Loucy (cell line): ENCODE data around the gene GSE1.

Experiments used
- EZH2phosphoT487 ChIP-seq: fragments of 200-600 bp; IDR thresholded peaks from 2 replicates; pipeline ENCODE4 v1.6.1; 2018; ENCODE audit warnings: antibody characterized with exemption, mild to moderate bottlenecking, moderate library complexity, borderline replicate concordance
- TF ChIP-seq, protein P1 (sequence below): fragments of 200-600 bp; sonication (generic); conservative IDR thresholded peaks from 2 replicates; pipeline ENCODE4 v1.5.1; 2014; ENCODE audit warnings: mild to moderate bottlenecking, antibody characterized with exemption, low read length

DNA sequence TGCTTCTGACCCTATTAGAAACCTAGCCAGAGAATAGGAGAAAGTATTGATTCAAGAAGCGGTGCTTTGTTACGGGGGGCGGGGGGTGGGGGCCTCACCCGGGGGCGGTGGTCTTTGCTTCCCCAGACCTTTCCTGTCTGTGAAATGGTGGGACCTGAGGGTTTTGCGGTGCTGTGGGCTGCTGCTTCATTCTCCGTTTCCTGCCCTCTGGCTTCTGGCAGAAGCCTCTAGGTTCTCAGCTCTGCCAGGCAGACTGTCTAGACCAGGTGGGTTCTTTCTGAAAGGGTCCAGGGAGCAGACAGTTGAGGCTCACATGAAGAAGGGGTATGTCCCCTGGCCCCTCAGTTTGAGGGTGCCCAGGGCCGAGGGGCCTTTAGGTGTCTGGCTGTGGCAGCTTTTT lies 14.0 kb downstream of the GSE1 start:
- TF ChIP-seq, protein P1, sequence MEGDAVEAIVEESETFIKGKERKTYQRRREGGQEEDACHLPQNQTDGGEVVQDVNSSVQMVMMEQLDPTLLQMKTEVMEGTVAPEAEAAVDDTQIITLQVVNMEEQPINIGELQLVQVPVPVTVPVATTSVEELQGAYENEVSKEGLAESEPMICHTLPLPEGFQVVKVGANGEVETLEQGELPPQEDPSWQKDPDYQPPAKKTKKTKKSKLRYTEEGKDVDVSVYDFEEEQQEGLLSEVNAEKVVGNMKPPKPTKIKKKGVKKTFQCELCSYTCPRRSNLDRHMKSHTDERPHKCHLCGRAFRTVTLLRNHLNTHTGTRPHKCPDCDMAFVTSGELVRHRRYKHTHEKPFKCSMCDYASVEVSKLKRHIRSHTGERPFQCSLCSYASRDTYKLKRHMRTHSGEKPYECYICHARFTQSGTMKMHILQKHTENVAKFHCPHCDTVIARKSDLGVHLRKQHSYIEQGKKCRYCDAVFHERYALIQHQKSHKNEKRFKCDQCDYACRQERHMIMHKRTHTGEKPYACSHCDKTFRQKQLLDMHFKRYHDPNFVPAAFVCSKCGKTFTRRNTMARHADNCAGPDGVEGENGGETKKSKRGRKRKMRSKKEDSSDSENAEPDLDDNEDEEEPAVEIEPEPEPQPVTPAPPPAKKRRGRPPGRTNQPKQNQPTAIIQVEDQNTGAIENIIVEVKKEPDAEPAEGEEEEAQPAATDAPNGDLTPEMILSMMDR = no peak
- TF ChIP-seq EZH2phosphoT487 = no peak
